ENCODE data around the gene NT5DC4. TPM values are rescaled to one million over a fixed set of nuclear protein-coding genes. Genes with fewer than 3 reads are reported as not detected.

NT5DC4 gene
- polyA plus RNA-seq, 2 of the 4 experiments (the other 2 are of a cell fraction) = not detected

Other genes starting within 250 kb of the NT5DC4 start
- gene TTL, start 238.9 kb upstream of the NT5DC4 start, polyA plus RNA-seq (2011; rRNA removed) = 29.7 and 39.0 TPM in 2 replicates
- 29.8 to 33.1 TPM (median 31.3 TPM) in 3 replicates for gene TTL, start 238.9 kb upstream of the NT5DC4 start, polyA plus RNA-seq (2017; fragmentation: RNase III; extraction: RNeasy Plus Mini Kit Qiagen cat#74134 plus additional on column Dnase treatment)
- 41.2 and 50.7 TPM in 2 replicates for gene POLR1B, start 178.6 kb upstream of the NT5DC4 start, polyA plus RNA-seq (2011; rRNA removed)
- gene POLR1B, start 178.6 kb upstream of the NT5DC4 start, polyA plus RNA-seq (2017; fragmentation: RNase III; extraction: RNeasy Plus Mini Kit Qiagen cat#74134 plus additional on column Dnase treatment) = 18.9 to 20.6 TPM (median 19.0 TPM) in 3 replicates
- 15.0 and 17.6 TPM in 2 replicates for gene CHCHD5, start 136.4 kb upstream of the NT5DC4 start, polyA plus RNA-seq (2011; rRNA removed)
- 61.4 to 62.4 TPM (median 62.0 TPM) in 3 replicates for gene CHCHD5, start 136.4 kb upstream of the NT5DC4 start, polyA plus RNA-seq (2017; fragmentation: RNase III; extraction: RNeasy Plus Mini Kit Qiagen cat#74134 plus additional on column Dnase treatment)
- gene SLC20A1, start 75.1 kb upstream of the NT5DC4 start, polyA plus RNA-seq (2011; rRNA removed) = 86.8 and 88.7 TPM in 2 replicates
- gene SLC20A1, start 75.1 kb upstream of the NT5DC4 start, polyA plus RNA-seq (2017; fragmentation: RNase III; extraction: RNeasy Plus Mini Kit Qiagen cat#74134 plus additional on column Dnase treatment) = 71.0 to 83.6 TPM (median 74.3 TPM) in 3 replicates
- gene CKAP2L, start 43.6 kb downstream of the NT5DC4 start, polyA plus RNA-seq (2011; rRNA removed) = 11.3 and 14.0 TPM in 2 replicates
- 14.0 to 17.1 TPM (median 15.9 TPM) in 3 replicates for gene CKAP2L, start 43.6 kb downstream of the NT5DC4 start, polyA plus RNA-seq (2017; fragmentation: RNase III; extraction: RNeasy Plus Mini Kit Qiagen cat#74134 plus additional on column Dnase treatment)
- 0.25 and 0.95 TPM in 2 replicates for gene IL1A, start 63.5 kb downstream of the NT5DC4 start, polyA plus RNA-seq (2011; rRNA removed)
- gene IL1A, start 63.5 kb downstream of the NT5DC4 start, polyA plus RNA-seq (2017; fragmentation: RNase III; extraction: RNeasy Plus Mini Kit Qiagen cat#74134 plus additional on column Dnase treatment) = 0.10 to 0.11 TPM in 2 of 3 replicates, not detected in the other
- 0.70 and 0.98 TPM in 2 replicates for gene IL1B, start 115.8 kb downstream of the NT5DC4 start, polyA plus RNA-seq (2011; rRNA removed)
- gene IL1B, start 115.8 kb downstream of the NT5DC4 start, polyA plus RNA-seq (2017; fragmentation: RNase III; extraction: RNeasy Plus Mini Kit Qiagen cat#74134 plus additional on column Dnase treatment) = 0.14 to 0.54 TPM (median 0.38 TPM) in 3 replicates
- gene IL37, start 190.1 kb downstream of the NT5DC4 start, polyA plus RNA-seq (2011; rRNA removed) = not detected in 2 replicates
- gene IL37, start 190.1 kb downstream of the NT5DC4 start, polyA plus RNA-seq (2017; fragmentation: RNase III; extraction: RNeasy Plus Mini Kit Qiagen cat#74134 plus additional on column Dnase treatment) = not detected in 3 replicates